ENCODE data around the gene RAP1GAP. TPM values are rescaled to one million over a fixed set of nuclear protein-coding genes. Genes with fewer than 3 reads are reported as not detected.

RAP1GAP gene
- total and polyA plus RNA-seq, 2 of the 13 experiments (the other 11 are each of a cell fraction or from before 2014, with no cell fraction given), result 11.9 to 37.5 TPM

DNA sequence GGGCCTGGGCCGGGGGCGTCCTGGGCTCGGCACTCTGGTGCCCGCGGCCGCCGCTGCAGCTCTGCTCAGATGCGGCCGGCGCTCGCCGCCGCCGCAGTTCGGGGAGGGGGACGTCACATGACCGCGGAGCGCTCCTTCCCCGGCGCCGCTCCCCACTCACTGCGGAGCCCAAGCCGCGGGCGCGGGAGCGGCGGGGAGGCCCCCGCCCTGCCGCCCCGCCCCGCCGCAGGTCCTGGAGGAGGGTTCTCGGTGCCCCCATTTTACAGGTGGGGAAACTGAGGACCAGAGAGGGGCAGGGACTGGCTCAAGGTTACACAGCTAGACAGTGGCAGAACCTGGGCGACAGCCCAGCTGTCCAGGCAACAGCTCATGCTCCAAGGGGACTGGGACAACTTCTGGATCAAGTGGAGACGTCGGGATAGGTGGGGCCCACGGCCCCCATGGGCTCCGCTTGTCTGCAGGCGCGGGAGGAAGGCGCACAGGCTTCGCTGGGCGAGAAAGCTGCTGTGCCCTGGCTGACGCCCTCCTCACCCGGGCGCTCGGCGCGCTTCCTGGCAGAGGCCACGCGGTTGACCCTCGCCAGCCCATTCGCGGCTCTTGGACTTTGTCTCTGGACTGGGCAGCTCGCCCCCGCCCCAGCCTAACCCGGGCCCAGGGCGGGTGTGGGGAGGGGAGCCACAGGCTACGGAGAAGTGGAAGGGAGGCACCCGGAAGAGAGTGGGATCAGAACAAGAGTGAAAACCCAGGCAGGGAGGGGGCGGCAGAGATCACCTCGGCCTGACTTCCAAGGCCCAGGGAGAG lies at the start of gene RAP1GAP (continued):
- TF ChIP-seq, protein P1, sequence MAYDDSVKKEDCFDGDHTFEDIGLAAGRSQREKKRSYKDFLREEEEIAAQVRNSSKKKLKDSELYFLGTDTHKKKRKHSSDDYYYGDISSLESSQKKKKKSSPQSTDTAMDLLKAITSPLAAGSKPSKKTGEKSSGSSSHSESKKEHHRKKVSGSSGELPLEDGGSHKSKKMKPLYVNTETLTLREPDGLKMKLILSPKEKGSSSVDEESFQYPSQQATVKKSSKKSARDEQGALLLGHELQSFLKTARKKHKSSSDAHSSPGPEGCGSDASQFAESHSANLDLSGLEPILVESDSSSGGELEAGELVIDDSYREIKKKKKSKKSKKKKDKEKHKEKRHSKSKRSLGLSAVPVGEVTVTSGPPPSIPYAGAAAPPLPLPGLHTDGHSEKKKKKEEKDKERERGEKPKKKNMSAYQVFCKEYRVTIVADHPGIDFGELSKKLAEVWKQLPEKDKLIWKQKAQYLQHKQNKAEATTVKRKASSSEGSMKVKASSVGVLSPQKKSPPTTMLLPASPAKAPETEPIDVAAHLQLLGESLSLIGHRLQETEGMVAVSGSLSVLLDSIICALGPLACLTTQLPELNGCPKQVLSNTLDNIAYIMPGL (CRISPR knock-in tag; IDR thresholded peaks at IDR 0.05; ENCODE audit: borderline replicate concordance in 1 of 2, low read depth in 1 of 2), result peak; percentile 77 to 87; a peak in 3 of 4 replicates
- TF ChIP-seq GATAD1 (CRISPR knock-in tag; IDR thresholded peaks at IDR 0.05), result peak; percentile 71
- no peak for TF ChIP-seq CHD2 (IDR thresholded peaks at IDR 0.05; ENCODE audit: low read depth, low read length)
- no peak for TF ChIP-seq PAWR (CRISPR knock-in tag; IDR thresholded peaks at IDR 0.05; ENCODE audit: borderline replicate concordance)
- no peak for TF ChIP-seq SUZ12 (IDR thresholded peaks at IDR 0.05; ENCODE audit: low read depth, low read length)
- TF ChIP-seq, protein P2, sequence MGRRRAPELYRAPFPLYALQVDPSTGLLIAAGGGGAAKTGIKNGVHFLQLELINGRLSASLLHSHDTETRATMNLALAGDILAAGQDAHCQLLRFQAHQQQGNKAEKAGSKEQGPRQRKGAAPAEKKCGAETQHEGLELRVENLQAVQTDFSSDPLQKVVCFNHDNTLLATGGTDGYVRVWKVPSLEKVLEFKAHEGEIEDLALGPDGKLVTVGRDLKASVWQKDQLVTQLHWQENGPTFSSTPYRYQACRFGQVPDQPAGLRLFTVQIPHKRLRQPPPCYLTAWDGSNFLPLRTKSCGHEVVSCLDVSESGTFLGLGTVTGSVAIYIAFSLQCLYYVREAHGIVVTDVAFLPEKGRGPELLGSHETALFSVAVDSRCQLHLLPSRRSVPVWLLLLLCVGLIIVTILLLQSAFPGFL (CRISPR knock-in tag; IDR thresholded peaks at IDR 0.05), result no peak
- no peak for TF ChIP-seq SMARCC2 (IDR thresholded peaks at IDR 0.05)
- TF ChIP-seq ARNT (IDR thresholded peaks at IDR 0.05), result no peak
- peak; percentile 98 for TF ChIP-seq MYC (CRISPR knock-in tag; IDR thresholded peaks at IDR 0.05; ENCODE audit: borderline replicate concordance)
- peak; percentile 63; the same call in 1 of the 2 replicates for TF ChIP-seq HDAC2 (CRISPR knock-in tag; IDR thresholded peaks at IDR 0.05)
- TF ChIP-seq SAFB2 (CRISPR knock-in tag; IDR thresholded peaks at IDR 0.05; ENCODE audit: borderline replicate concordance, low read depth), result peak; percentile 92; the same call in 1 of the 2 replicates
- TF ChIP-seq ZNF572 (CRISPR knock-in tag; IDR thresholded peaks at IDR 0.05), result peak; percentile 97; the same call in 1 of the 2 replicates
- no peak for TF ChIP-seq MEIS1 (CRISPR knock-in tag; IDR thresholded peaks at IDR 0.05; ENCODE audit: borderline replicate concordance)
- TF ChIP-seq ADNP (CRISPR knock-in tag; IDR thresholded peaks at IDR 0.05), result no peak
- TF ChIP-seq NCOA2 (CRISPR knock-in tag; IDR thresholded peaks at IDR 0.05), result peak; percentile 73
- TF ChIP-seq RFX3 (CRISPR knock-in tag; IDR thresholded peaks at IDR 0.05), result 0 out of 2 replicates have a peak, but pooled peaks have one; percentile 11
- TF ChIP-seq RELA (CRISPR knock-in tag; IDR thresholded peaks at IDR 0.05), result 0 out of 2 replicates have a peak, but pooled peaks have one; percentile 22
- TF ChIP-seq, protein P3, sequence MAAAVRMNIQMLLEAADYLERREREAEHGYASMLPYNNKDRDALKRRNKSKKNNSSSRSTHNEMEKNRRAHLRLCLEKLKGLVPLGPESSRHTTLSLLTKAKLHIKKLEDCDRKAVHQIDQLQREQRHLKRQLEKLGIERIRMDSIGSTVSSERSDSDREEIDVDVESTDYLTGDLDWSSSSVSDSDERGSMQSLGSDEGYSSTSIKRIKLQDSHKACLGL (CRISPR knock-in tag; IDR thresholded peaks at IDR 0.05), result peak; percentile 84; the same call in 1 of the 2 replicates
- TF ChIP-seq, protein P4, sequence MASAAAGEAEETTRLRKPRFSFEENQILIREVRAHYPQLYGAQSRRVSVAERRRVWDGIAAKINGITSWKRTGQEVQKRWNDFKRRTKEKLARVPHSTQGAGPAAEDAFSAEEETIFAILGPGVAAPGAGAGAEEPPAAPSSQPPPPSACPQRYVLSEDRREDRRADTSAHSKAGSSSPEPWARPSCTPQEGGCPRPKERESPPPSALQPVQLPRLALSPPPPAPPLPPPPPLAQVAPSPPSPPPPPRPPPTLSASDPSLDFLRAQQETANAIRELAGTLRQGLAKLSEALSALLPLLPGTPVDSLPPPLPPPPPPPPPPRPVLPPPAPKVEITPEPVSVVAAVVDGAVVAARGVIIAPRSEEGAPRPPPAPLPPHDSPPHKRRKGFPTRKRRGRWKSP (CRISPR knock-in tag; IDR thresholded peaks at IDR 0.05), result peak; percentile 60; the same call in 1 of the 2 replicates
- TF ChIP-seq ZNF329 (CRISPR knock-in tag; IDR thresholded peaks at IDR 0.05; ENCODE audit: low read depth), result no peak
- TF ChIP-seq DNMT3B (CRISPR knock-in tag; conservative IDR thresholded peaks at IDR 0.05), result peak; percentile 62; the same call in 1 of the 2 replicates
- no peak for TF ChIP-seq ZSCAN22 (CRISPR knock-in tag; IDR thresholded peaks at IDR 0.05)
- TF ChIP-seq MAFK (conservative IDR thresholded peaks at IDR 0.05 in 1 of 2, IDR thresholded peaks at IDR 0.05 in 1 of 2; ENCODE audit: low read length in 2 of 2), result no peak
- no peak for TF ChIP-seq ZBTB42 (CRISPR knock-in tag; IDR thresholded peaks at IDR 0.05)
- TF ChIP-seq ZNF782 (CRISPR knock-in tag; IDR thresholded peaks at IDR 0.05; ENCODE audit: borderline replicate concordance), result peak; percentile 78
- TF ChIP-seq ZNF792 (CRISPR knock-in tag; IDR thresholded peaks at IDR 0.05), result peak; percentile 61
- no peak for TF ChIP-seq U2AF2 (IDR thresholded peaks at IDR 0.05; ENCODE audit: low read depth, low read length)

Data from HepG2 (cell line).